GM12865 (cell line): ENCODE measurements around the gene PAAF1.
"Not testable (repeated sequence)": the region's sequence is repeated elsewhere in the genome, so short reads cannot be mapped to it uniquely, and the experiment has no call there.

Source experiments
- DNase-seq: peaks from one replicate; pipeline ENCODE4 v3.0.0; 2010; ENCODE audit warnings: low read depth
- H3K4me3 ChIP-seq: 2 replicates; pipeline ENCODE4 v1.5.1; 2011; ENCODE audit warnings: mild to moderate bottlenecking, low read depth, low read length, control low read depth
- TF ChIP-seq, protein P1 (sequence below): IDR thresholded peaks from 2 replicates; pipeline ENCODE4 v1.5.1; 2011; ENCODE audit warnings: low read length, control low read depth, low read depth, inconsistent platforms; ENCODE audit not compliant: insufficient read depth; ENCODE audit errors: missing control alignments

PAAF1 gene

DNA sequence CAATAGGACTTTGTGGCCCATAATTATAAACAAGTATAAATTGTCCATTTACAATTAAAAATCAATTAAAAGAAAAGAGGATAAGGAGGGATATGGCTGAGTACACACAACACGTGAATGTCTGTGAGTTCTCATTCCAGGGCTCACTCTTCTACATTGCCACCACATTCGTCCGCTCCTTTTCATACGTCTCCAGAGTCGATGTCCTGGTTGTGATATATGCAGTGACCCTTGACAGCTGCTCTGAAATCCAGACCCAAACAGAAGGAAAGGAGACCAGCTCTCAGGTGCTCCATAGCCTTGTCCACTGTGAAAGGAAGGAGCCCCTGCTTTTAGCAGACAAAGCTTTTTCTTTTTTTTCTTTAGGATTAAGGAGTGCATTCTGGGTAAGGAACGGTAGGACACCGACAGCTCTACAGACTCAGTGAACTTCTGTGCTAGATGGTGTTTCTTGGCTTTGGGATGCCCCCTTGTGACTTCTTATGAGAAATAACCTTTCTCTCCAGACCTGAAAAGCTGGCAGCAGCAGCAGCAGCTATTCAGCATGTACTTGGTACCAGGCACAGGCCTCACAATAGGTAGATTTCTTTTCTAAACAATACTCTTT is 54.3 kb downstream of the PAAF1 start:
- DNase-seq: peak; percentile 45

DNA sequence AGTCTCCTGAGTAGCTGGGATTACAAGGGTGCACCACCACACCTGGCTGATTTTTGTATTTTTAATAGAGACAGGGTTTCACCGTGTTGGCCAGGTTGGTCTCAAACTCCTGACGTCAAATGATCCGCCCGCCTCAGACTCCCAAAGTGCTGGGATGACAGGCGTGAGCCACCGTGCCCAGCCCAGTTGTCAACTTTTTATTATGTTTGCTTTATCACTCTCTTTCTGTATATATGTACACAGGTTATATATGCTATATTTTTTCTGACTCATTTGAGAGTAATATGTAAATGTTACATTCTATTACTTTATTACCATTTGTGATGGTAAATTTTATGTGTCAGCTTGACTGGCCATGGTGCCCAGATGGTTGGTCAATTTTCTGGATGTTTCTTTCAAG is 55.2 kb downstream of the PAAF1 start:
- H3K4me3 ChIP-seq: no peak overlapping the region
- DNase-seq: no peak
- TF ChIP-seq, protein P1, sequence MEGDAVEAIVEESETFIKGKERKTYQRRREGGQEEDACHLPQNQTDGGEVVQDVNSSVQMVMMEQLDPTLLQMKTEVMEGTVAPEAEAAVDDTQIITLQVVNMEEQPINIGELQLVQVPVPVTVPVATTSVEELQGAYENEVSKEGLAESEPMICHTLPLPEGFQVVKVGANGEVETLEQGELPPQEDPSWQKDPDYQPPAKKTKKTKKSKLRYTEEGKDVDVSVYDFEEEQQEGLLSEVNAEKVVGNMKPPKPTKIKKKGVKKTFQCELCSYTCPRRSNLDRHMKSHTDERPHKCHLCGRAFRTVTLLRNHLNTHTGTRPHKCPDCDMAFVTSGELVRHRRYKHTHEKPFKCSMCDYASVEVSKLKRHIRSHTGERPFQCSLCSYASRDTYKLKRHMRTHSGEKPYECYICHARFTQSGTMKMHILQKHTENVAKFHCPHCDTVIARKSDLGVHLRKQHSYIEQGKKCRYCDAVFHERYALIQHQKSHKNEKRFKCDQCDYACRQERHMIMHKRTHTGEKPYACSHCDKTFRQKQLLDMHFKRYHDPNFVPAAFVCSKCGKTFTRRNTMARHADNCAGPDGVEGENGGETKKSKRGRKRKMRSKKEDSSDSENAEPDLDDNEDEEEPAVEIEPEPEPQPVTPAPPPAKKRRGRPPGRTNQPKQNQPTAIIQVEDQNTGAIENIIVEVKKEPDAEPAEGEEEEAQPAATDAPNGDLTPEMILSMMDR: no peak

More for the DNA sequence above, 54.3 kb downstream of the PAAF1 start:
- no peak overlapping the region for H3K4me3 ChIP-seq
- TF ChIP-seq, protein P1: peak; percentile 12

DNA sequence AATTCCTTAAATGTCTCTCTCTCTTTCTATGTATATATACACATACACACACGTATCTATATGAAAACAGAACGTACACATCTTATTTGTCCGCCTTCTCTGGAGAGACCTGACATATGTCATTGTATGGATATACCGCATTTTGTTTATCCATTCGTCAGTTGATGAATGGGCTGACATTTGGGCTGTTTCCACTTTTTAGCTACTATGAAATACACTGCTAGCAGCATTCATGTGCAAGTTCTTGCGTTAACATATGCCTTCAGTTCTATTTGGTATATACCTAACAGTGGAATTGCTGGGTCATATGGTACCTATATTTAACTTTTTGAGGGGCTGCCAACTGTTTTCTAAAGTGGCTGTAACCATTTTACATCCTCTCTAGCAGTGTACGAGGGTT is 56.0 kb downstream of the PAAF1 start:
- no peak overlapping the region for H3K4me3 ChIP-seq
- TF ChIP-seq, protein P1: no peak
- no peak for DNase-seq

DNA sequence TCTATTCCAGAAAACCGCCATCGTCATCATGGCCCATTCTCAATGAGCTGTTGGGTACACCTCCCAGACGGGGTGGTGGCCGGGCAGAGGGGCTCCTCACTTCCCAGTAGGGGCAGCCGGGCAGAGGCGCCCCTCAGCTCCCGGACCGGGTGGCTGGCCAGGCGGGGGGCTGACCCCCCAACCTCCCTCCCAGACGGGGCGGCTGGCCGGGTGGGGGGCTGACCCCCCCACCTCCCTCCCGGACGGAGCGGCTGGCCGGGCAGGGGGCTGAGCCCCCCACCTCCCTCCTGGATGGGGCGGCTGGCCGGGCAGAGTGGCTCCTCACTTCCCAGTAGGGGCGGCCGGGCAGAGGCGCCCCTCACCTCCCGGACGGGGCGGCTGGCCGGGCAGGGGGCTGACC is 59.2 kb downstream of the PAAF1 start:
- not testable (repeated sequence) for DNase-seq, H3K4me3 ChIP-seq

GRCh38 chr11:73939096-73939495 is 62.3 kb downstream of the PAAF1 start:
- no peak for DNase-seq
- H3K4me3 ChIP-seq: no peak overlapping the region
- TF ChIP-seq, protein P1: no peak

- no peak for DNase-seq
- no peak overlapping the region for H3K4me3 ChIP-seq
- TF ChIP-seq, protein P1: no peak
Observed at GRCh38 chr11:73940801-73941570, 64.2 kb downstream of the PAAF1 start.

- DNase-seq: no peak
- no peak overlapping the region for H3K4me3 ChIP-seq
- TF ChIP-seq, protein P1: no peak
Observed at GRCh38 chr11:73942010-73942409, 65.2 kb downstream of the PAAF1 start.
